Hematopoietic multipotent progenitor cell treated with erythropoietin and hydrocortisone succinate and interleukin-3 and kit ligand, for 15 days (in vitro differentiated cells): ENCODE results near the gene PUM1.

ENCODE experiments used
- DNase-seq: peaks from one replicate; pipeline ENCODE4 v3.0.0-alpha.2; 2015; ENCODE audit warnings: low spot score

Gene PUM1

DNA sequence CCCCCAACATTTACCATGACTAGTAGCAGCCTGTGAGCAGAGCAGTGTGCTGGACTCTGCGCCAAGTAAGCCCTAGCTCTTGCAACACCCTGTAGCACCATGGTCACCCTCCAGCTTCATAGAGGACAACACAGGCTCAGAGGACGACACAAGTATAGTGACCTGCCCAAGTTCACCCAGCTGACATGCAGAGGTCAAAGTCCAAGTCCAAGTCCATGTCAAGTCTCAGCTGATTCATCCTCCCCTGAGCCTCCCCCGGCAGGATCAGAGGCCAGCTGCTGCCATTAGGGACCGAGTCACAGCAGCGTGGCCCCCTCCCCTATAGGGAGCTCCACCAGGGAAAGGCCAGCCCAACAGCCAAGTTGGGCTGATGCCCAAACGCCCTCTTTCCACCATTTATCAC is 172.8 kb downstream of the PUM1 start:
- no peak for DNase-seq

DNA sequence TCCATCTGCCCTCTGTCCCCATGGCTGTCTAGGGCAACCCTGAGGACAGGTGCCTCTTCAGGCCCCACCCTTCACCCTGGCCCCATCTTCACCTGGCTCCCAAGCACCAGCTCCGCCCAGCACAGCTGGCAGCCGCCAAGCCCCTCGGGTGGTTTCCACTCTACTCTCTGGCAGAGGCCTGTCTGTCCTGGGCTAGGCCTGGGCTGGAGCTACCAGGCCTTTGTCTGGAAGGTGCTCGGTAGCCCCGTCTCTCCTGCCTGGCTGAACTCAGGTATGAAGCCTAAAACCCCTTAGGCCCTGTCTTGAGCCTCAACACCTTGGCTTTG is 174.3 kb downstream of the PUM1 start:
- DNase-seq, result no peak

DNA sequence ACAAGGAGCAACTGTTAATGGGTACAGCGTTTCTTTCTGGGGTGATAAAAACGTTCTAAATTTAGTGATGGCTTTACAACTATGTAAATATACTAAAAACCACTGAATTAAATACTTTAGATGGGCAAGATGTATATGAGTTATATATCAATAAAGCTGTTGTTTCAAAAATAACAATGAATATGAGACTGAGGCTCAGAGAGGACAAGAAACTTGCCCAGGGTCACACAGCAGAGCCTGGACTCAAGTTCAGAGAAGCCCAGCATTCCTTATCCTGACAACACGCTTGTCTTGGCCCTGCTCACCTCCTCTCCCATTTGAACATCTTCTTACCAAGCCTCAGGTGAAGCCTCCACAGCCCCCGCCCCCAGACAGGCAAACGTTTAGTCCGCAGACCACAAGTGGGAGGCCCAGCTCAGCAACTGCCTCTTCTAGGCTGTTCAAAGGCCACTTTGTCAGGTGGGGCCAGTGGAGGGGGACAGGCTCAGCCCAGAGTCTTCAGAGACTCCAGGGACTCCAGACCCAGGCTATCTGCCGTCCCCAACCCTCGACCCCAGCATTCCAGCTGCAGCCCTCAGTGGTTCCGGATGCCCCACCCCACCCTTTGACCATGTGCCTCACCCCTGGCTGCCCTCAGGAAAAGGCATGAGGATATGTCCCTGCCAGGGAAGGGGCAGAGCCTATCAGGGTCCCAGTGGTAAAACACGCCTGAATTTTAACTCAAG is 174.9 kb downstream of the PUM1 start:
- DNase-seq, result no peak

DNA sequence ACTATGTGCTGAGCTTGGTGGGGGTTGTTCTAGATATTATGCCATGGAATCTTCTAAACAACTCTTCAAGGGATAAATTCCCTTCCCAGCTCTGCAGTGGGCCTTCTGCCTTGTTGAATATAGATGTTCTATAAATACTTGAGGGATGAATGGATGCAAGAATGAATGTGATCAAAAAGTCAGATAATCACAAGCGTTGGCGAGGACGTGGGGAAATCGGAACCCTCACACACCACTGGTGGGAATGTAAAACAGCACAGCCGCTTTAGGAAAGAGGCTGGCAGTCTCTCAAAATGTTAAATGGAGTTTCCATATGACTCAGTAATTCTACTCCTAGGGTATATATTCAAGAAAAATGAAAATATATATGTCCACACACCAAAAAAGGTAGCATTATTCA is 176.0 kb downstream of the PUM1 start:
- DNase-seq, result no peak

DNA sequence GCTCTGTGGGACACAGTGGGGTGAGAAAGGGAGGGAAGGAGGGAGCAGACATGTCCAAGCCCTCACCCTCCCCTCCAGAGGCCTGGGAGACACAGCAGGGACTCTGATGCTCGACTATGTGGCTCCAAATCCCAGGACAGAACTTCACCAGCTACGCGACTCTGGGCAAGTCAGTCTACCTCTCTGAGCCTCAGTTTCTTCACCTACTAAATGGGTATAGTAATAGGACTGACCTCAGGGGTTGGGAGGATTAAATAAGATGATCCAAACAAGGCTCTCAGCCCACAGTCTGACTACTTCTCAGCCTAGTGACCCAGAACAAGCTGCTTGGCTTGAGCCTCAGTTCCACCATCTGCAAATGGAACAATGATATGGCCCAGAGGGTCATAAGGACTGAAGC is 176.5 kb downstream of the PUM1 start:
- DNase-seq, result no peak

DNA sequence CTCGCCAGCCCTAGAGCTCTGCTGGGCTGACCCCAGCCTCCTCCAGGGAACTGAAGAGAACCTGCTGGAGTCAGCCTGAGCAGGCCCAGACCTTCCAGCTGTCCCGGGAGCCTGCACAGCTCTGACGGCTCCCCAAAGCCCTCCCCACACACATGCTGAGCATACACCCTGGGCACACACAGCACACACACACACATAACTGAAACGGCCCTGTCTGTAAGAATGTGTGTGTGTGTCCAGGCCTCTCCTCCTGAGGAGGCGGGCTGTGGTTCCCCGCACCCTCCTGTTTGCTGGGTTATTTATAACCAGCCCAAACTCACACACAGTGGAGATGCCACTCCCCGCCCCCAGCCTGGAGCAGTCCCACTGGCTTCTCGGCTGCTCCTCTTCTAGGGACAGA is 177.1 kb downstream of the PUM1 start:
- no peak for DNase-seq

DNA sequence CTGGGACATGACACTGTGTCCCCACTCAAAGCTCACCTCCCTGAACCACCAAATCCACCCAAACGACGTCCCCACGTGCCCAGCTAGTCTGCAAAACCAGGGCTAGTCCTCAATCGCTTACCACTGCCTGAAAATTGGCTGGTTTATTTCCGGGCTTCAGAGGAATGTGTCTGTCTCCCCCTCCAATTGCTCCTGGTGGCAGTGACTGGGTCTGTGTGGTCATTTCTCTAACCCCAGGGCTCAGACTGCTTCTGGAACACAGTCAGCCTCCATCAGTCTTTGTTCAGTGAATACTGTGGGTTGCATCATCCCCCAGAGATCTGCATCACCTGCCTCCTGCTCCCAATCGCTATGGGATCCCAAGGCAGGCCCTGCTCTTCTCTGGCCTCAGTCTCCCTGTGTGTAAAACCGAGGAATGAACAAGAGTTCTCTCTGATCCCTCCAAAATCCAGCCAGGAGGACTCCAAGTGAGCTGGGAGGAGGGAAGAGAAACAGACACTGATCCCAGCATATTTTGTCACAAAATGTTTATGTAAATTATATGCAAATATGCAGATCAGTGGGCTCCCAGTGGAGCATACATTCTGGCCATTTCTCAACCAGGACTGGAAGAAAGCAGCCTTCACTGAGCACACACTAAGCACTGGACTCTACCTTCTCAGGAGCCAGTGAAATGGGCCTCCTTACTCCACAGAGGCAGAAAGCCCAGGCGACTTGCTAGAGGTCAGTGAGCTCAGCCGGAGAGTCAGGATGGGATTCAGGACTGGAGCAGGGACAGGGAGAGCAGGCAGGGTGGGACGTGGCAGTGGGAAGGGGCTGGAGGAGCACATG is 177.8 kb downstream of the PUM1 start:
- DNase-seq, result no peak

DNA sequence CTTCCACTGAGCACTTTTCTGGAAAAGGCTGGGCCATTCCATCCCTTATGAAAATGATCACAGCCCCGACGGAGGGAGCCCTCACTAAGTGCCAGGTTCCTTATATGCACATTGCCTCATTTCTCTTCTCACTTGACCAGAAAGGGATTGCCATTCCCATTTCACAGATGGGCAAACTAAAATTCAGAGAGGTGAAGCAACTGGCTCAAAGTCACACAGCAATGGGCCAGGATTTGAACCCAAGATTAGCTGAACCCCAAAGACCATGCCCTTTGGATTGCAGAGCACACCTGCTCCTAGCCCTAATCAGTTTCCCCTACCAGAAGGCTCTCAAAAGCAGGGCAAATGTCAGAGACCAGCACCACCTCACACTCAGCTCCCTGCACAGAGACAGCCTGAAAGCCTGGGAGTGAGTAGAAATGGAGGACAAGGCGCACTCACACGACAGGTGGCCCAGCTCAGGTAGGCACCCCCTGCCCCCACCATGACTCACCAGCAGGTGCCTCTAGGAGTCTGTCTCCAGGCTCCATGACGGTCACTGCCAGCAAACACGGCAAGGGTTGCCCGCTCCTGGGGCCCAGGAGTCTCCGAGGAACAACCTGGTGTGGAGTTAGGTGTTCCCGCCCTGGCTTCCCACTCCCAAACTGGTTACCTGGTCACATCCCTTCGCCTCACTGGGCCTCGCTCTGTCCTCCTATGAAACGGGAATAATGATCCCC is 178.6 kb downstream of the PUM1 start:
- DNase-seq, result no peak

DNA sequence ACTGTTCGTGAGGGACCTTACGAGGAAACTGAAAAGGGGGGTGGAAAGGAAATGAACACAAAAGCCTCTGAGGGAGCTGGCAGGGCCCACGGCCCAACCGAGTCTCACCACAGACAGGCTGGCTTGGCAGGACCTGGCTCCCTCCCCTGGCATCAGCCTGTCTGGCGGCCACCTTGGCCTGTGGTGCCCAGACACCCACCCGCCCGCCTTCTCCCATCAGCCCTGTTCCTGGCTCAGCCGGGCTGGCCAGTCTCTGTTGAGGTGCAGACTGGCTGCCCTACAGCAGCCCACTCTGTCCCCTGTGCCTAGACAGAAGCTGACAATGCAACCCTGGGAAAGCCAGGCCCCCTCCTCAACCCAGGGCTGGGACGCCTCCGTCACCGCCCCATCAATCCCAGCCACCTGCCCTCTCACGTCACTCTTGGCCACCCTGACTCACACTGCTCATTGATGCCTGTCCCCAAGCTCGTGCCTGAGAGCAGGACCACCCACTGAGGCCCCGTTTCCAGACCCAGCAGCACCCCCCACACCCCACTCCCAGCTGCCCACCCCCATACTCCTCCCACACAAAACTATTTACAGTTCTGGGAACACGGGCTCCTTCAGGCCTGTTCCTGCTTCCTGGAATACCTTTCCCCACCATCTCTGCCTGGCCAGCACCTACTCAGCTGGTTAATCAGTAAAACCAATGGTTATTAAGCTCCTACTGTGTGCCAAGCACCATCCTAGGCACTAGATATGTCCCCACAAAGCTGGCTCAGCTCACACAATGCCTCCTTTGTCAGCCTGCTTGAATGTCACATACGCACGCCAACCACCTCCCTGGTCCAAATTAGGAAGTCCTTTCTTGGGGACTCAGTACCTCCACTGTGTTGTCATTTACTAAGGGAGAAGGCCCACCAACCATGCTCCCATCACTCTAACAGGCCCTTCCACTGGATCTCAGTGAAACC is 179.7 kb downstream of the PUM1 start:
- no peak for DNase-seq

DNA sequence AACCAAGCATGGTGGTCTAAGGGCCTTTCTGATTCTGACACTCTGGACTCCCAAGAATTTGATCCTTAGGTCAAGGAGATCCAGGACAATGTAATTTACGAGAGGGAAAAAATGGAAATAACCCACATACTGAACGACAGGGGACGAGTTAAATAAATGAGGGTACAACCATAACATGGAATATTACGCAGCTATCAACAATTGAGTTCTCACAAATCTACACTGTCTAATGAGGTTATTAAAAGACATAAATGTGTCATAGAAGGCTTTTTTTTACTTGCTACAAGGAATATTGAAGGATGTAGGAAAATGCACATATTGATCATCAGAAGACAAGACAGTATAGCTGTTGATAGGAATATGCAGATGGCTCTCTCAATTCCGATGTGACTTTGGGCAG is 180.8 kb downstream of the PUM1 start:
- DNase-seq, result no peak

DNA sequence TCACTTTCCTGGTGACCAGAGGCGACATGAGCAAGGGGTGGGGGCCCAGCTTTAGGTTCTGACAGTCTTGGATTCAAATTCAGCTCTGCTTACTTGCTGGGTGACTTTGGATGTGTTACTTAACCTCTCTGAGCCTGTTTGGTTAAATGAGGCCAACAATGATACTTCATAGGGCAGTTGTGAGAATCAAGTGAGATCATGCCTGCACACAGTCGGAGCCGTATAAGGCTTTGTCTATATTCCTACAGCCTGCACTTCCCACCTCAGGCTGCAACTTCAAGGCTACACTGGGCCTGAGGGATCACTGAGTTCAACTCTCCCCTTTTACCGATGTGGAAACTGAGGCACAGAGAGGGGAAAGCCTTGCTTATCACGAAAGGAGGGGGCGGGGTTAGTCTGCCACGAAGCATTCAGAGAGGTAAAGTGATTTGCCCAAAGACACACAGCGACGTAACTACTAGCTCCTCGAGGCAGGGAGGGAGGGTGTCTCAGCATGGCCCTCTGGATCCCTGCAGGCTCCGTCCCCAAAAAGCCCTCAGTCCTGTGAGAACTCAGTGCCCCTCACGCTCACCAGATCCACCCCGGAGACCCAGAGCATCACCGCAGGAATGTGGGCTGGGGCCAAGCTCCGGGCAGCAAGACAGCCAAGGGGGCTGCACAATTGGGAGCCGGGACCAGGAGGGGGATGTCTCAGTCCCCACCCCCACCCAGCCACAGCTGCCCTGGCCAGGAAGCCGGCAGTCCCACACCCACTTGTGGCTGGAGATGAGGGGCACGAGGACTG is 181.9 kb downstream of the PUM1 start:
- DNase-seq, result no peak

DNA sequence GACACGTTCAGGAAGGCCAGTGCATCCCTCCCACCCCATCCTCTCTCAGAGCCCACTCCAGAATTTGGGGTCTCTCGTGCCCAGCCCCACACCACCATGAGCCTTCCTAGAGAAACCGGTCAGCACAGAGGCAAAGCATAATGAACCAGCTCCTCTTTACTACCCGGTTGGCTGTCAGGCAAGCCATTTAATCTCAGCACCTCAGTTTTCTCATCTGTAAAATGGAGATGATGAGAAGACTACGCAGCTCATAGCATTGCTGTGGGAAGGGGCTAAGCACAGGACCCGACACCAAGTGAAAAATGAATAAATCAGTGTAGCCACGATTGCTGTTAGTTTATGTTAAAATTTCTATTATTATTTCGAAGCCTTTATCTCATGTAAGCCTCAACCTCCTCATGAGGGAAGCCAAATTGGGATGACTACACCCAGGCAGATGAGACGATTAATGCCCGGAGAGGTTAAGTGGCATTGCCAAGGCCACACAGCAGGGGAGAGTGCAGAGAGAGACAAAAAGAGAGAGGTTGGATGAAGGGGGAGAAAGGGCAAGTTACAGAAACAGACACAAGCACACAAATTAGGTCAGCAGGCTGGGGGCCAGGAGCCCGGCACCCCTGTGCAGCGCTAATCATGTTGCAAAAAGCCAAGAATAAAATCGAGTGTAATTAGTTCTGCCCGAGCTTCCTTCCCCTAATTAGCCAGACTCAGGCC is 182.7 kb downstream of the PUM1 start:
- no peak for DNase-seq
